HG03039 (cell line): ENCODE data around the gene MAP9.
"Not testable (repeated sequence)": the region's sequence is repeated elsewhere in the genome, so short reads cannot be mapped to it uniquely, and the experiment has no call there.

ENCODE experiments used
- ATAC-seq: cut with Tn5 transposase; IDR thresholded peaks from one replicate; pipeline ENCODE4 v1.9.1; 2021; ENCODE audit warnings: mild to moderate bottlenecking, moderate library complexity; ENCODE audit not compliant: unreplicated experiment

Gene MAP9

GRCh38 chr4:155353923-155354540, 22.7 kb downstream of the MAP9 start:
- ATAC-seq: peak; percentile 96

GRCh38 chr4:155342142-155342541, 34.6 kb downstream of the MAP9 start:
- no peak for ATAC-seq

- ATAC-seq: no peak
These were observed 36.8 kb downstream of the MAP9 start for GRCh38 chr4:155339999-155340398.

DNA sequence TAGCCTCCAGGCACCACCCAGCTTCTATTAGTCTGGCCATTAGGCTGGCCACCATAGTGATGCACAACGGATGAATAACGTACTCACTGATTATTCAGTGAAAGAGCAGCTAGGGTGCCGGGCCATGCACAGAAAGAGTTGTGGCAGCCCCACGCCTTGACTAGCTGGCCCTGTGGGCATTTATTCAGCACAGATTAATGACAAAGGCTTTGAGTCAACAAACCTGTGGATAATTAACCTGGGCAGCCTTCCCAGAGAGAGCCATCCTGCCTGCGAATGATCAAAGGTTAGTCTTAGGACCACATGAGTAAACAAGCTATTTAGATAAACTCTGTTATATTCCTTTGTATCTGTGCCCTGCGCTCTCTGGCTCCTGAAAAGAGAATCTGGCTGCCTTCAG, 37.2 kb downstream of the MAP9 start:
- no peak for ATAC-seq

GRCh38 chr4:155338196-155338595, 38.6 kb downstream of the MAP9 start:
- ATAC-seq: no peak

DNA sequence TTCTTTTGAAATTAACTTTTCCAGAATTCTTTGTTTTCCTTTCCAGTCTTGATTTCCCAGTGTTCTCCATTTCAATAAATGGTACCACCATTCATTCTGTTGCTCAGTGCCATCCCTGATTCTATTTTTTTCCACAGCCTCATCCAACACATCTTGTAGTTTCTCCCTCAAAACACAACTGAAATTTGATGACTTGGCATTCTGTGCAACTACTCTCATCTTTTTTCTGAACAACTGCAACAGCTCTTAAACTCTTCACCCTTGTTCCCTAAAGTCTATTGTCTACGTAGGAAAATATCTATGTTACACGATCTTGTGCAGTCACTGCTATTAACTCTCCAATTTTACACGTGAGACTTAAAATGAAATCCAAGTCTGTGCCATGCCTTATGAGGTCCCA, 40.5 kb downstream of the MAP9 start:
- no peak for ATAC-seq

- no peak for ATAC-seq
These were observed 45.3 kb downstream of the MAP9 start for GRCh38 chr4:155331478-155331877.

GRCh38 chr4:155322782-155323181, 54.0 kb downstream of the MAP9 start:
- ATAC-seq: no peak

DNA sequence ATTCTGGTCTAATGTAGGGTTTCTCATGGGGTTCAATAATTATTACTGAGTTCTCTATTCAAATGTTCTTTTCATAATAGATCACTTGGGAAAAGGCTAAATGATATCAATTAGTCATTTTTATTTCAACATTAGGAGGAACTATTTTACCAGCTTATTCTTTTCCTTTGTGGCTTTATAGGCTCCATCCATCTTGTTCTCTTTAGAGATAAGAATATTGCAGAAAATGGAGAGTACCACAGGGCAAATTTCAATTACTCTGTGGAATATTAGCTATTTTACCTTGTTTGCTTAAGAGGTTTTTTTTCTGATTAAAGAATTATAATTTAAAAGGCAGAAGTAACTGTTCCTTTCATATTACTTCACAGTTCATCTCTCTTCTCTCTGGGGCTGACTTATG, 55.8 kb downstream of the MAP9 start:
- no peak for ATAC-seq

- no peak for ATAC-seq
These were observed 57.2 kb downstream of the MAP9 start for GRCh38 chr4:155319516-155319915.

DNA sequence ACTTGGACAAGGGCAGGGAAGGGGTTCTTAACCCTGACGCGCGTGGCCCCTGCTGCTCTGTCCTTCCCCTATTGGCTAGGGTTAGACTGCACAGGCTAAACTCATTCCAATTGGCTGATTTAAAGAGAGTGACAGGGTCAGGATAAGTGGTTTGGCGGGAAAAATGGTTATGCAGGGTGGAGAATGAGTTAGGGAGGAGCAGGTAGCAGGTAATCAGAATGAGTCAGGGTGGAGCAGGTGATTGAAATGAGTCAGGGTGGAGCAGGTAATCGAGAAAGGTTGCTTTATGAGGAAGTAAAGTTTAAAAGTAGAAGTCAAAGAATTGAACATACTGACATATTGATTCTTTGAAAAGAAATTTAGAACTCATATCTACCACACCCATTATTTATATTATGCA, 64.7 kb downstream of the MAP9 start:
- not testable (repeated sequence) for ATAC-seq

DNA sequence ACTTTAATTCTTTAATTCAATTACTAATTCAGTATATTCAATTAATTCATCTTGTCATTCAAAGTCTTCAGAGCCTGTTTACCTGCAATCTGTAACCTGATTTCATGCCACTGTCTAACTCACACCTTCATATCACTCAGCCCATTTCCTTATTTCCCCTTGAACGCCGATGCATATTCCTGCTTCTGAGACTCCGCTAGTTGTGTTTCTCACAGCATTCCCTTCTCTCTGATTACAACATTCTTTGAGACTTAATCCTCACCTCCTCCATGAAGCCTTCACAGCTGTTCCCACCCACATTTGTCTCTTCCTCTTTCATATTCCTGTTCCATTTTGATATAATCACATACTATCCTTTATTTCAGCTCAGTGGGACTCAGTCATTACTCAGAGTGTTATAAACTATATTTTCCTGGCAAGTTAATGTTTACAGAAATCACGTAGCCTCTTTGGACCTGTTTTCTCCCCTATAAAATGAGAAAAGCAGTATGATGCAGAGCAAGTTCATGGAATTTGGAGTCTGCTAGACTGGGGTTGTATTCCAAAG, 69.0 kb downstream of the MAP9 start:
- no peak for ATAC-seq

- ATAC-seq: no peak
These were observed 71.1 kb downstream of the MAP9 start for GRCh38 chr4:155305619-155306018.

DNA sequence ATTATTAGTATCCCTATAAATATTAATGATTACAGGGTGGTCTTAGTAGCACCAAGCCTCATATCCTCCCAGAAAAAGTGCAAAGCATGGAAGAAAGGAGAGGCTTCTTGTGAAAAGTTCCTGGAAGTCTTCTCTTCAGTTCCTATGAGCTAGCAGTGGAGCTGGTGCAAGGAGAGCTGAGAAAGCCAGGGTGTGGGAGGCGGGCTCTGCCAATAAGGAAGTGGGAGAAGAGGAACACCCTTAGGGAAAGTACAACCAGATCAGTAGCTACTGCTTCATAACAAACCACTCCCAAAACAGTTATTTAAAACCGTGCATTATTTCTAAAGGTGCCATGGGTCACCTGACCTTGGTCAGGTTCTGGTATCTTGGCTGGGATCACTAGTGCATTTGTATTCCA, 72.4 kb downstream of the MAP9 start:
- ATAC-seq: no peak

GRCh38 chr4:155299103-155299502, 77.7 kb downstream of the MAP9 start:
- ATAC-seq: no peak
